NT2/D1 (cell line): ENCODE data around the gene GALNT18.

ENCODE experiments used
- SUZ12 ChIP-seq: IDR thresholded peaks from 2 replicates; pipeline ENCODE4 v1.6.1; 2011; ENCODE audit not compliant: insufficient read length, insufficient read depth; ENCODE audit errors: extremely low read depth
- YY1 ChIP-seq: IDR thresholded peaks from 2 replicates; pipeline ENCODE4 v1.6.1; 2011; ENCODE audit not compliant: insufficient read length, insufficient read depth
- ZNF274 ChIP-seq: IDR thresholded peaks from 2 replicates; pipeline ENCODE4 v1.6.1; 2011; ENCODE audit warnings: mild to moderate bottlenecking, low read depth, low read length

GRCh38 chr11:11372461-11372860, 249.3 kb downstream of the GALNT18 start:
- TF ChIP-seq YY1 (no peak), ZNF274 (no peak), SUZ12 (no peak)
